H9 (cell line): ENCODE results near the gene CD7. TPM values are rescaled to one million over a fixed set of nuclear protein-coding genes. Genes with fewer than 3 reads are reported as not detected.

ENCODE experiments used
- DNase-seq: peaks from one replicate; pipeline ENCODE4 v3.0.0-alpha.2; 2017
- H2AFZ ChIP-seq: one replicate; pipeline ENCODE4 v1.6.1; 2013; ENCODE audit warnings: mild to moderate bottlenecking, low read length, control low read depth, moderate library complexity
- H2AK5ac ChIP-seq: 2 replicates; pipeline ENCODE4 v1.6.1; 2013; ENCODE audit warnings: low read length, control low read depth, mixed read lengths; ENCODE audit not compliant: insufficient read length
- H2BK120ac ChIP-seq: one replicate; pipeline ENCODE4 v1.6.1; 2013; ENCODE audit warnings: low read depth, mild to moderate bottlenecking, low read length, control low read depth, inconsistent platforms; ENCODE audit not compliant: poor library complexity, severe bottlenecking
- H2BK12ac ChIP-seq: 2 replicates; pipeline ENCODE4 v1.6.1; 2013; ENCODE audit warnings: low read length, control low read depth, mixed read lengths, low read depth; ENCODE audit not compliant: insufficient read length
- H2BK15ac ChIP-seq: 2 replicates; pipeline ENCODE4 v1.6.1; 2013; ENCODE audit warnings: low read depth, low read length, control low read depth
- H2BK20ac ChIP-seq: one replicate; pipeline ENCODE4 v1.6.1; 2013; ENCODE audit warnings: low read depth, mild to moderate bottlenecking, low read length, control low read depth, inconsistent platforms; ENCODE audit not compliant: poor library complexity, severe bottlenecking
- H2BK5ac ChIP-seq: 2 replicates; pipeline ENCODE4 v1.6.1; 2013; ENCODE audit warnings: low read length, control low read depth, mixed read lengths; ENCODE audit not compliant: insufficient read length
- H3K14ac ChIP-seq: 2 replicates; pipeline ENCODE4 v1.6.1; 2013; ENCODE audit warnings: low read length, control low read depth; ENCODE audit not compliant: insufficient read depth
- H3K18ac ChIP-seq: 2 replicates; pipeline ENCODE4 v1.6.1; 2013; ENCODE audit warnings: low read depth, mild to moderate bottlenecking, mixed read lengths, low read length, control low read depth; ENCODE audit not compliant: insufficient read length
- H3K23ac ChIP-seq: 2 replicates; pipeline ENCODE4 v1.6.1; 2013; ENCODE audit warnings: low read length, control low read depth, mixed read lengths, low read depth; ENCODE audit not compliant: insufficient read length
- H3K23me2 ChIP-seq: 2 replicates; pipeline ENCODE4 v1.6.1; 2013; ENCODE audit warnings: low read depth, mild to moderate bottlenecking, mixed read lengths, low read length, control low read depth; ENCODE audit not compliant: insufficient read length, poor library complexity, severe bottlenecking
- H3K27ac ChIP-seq: 2 replicates; pipeline ENCODE4 v1.5.1; 2013; ENCODE audit warnings: low read length, control low read depth, mixed read lengths, low read depth; ENCODE audit not compliant: insufficient read length
- H3K27me3 ChIP-seq: 2 replicates; pipeline ENCODE4 v1.6.1; 2013; ENCODE audit warnings: low read length, control low read depth, inconsistent platforms; ENCODE audit not compliant: insufficient read depth
- H3K4ac ChIP-seq: 2 replicates; pipeline ENCODE4 v1.6.1; 2013; ENCODE audit warnings: low read depth, mild to moderate bottlenecking, control low read depth, inconsistent platforms, low read length, moderate library complexity
- H3K4me1 ChIP-seq: 2 replicates; pipeline ENCODE4 v1.6.1; 2013; ENCODE audit warnings: low read length, control low read depth, inconsistent platforms; ENCODE audit not compliant: insufficient read depth
- H3K4me2 ChIP-seq: 2 replicates; pipeline ENCODE4 v1.6.1; 2013; ENCODE audit warnings: low read length, control low read depth, mixed read lengths; ENCODE audit not compliant: insufficient read length, insufficient read depth
- H3K56ac ChIP-seq: 2 replicates; pipeline ENCODE4 v1.6.1; 2013; ENCODE audit warnings: low read depth, mild to moderate bottlenecking, mixed read lengths, low read length, control low read depth; ENCODE audit not compliant: insufficient read length
- H3K79me1 ChIP-seq: 2 replicates; pipeline ENCODE4 v1.6.1; 2013; ENCODE audit warnings: low read depth, mild to moderate bottlenecking, moderate library complexity, low read length, control low read depth, inconsistent platforms; ENCODE audit not compliant: insufficient read depth, poor library complexity, severe bottlenecking
- H3K79me2 ChIP-seq: 2 replicates; pipeline ENCODE4 v1.6.1; 2013; ENCODE audit warnings: low read length, control low read depth, inconsistent platforms; ENCODE audit not compliant: insufficient read depth
- H3K9ac ChIP-seq: 2 replicates; pipeline ENCODE4 v1.6.1; 2013; ENCODE audit warnings: low read length, control low read depth, mixed read lengths; ENCODE audit not compliant: insufficient read length; ENCODE audit errors: extremely low read depth
- H3K9me3 ChIP-seq: one replicate; pipeline ENCODE4 v1.6.1; 2013; ENCODE audit warnings: low read depth, low read length, inconsistent platforms; ENCODE audit not compliant: control insufficient read depth
- H3T11ph ChIP-seq: one replicate; pipeline ENCODE4 v1.6.1; 2013; ENCODE audit warnings: mild to moderate bottlenecking, low read length, control low read depth, inconsistent platforms
- H4K20me1 ChIP-seq: one replicate; pipeline ENCODE4 v1.6.1; 2013; ENCODE audit not compliant: control insufficient read depth, insufficient read length, insufficient read depth
- H4K5ac ChIP-seq: 2 replicates; pipeline ENCODE4 v1.6.1; 2013; ENCODE audit warnings: low read depth, mild to moderate bottlenecking, mixed read lengths, low read length, control low read depth; ENCODE audit not compliant: insufficient read length
- H4K8ac ChIP-seq: replicated peaks from 2 replicates; pipeline ENCODE4 v1.6.1; 2013; ENCODE audit warnings: low read length, control low read depth, mixed read lengths, low read depth; ENCODE audit not compliant: insufficient read length
- H4K91ac ChIP-seq: 2 replicates; pipeline ENCODE4 v1.6.1; 2013; ENCODE audit warnings: low read depth, mild to moderate bottlenecking, moderate library complexity, mixed read lengths, low read length, control low read depth; ENCODE audit not compliant: insufficient read length
- H3K27ac Mint-ChIP-seq, 3 experiments: 2 replicates in 2 of 3; 3 replicates in 1 of 3; pipeline ENCODE4 v1.8.0; 2020 to 2021; ENCODE audit warnings: mixed read lengths in 3 of 3, mild to moderate bottlenecking in 1 of 3, moderate library complexity in 1 of 3
- H3K27me3 Mint-ChIP-seq: 2 replicates; pipeline ENCODE4 v1.8.0; 2021; ENCODE audit warnings: low read depth, mild to moderate bottlenecking, moderate library complexity, mixed read lengths
- H3K36me3 Mint-ChIP-seq, 3 experiments: 2 replicates in 2 of 3; 3 replicates in 1 of 3; pipeline ENCODE4 v1.8.0; 2020 to 2021; ENCODE audit warnings: low read depth in 3 of 3, mixed read lengths in 3 of 3; ENCODE audit not compliant: insufficient read depth in 1 of 3
- H3K4me1 Mint-ChIP-seq, 2 experiments: 2 replicates each; pipeline ENCODE4 v1.8.0; 2020; ENCODE audit warnings: mixed read lengths in 2 of 2
- H3K4me3 Mint-ChIP-seq, 2 experiments: 2 replicates in 1 of 2; 3 replicates in 1 of 2; pipeline ENCODE4 v1.8.0; 2020 to 2021; ENCODE audit warnings: mild to moderate bottlenecking in 2 of 2, mixed read lengths in 2 of 2, moderate library complexity in 1 of 2
- H3K9me3 Mint-ChIP-seq, 2 experiments: 2 replicates in 1 of 2; 3 replicates in 1 of 2; pipeline ENCODE4 v1.8.0; 2020; ENCODE audit warnings: mild to moderate bottlenecking in 2 of 2, mixed read lengths in 2 of 2, moderate library complexity in 1 of 2
- CTCF ChIP-seq: fragments of 200-600 bp; sonication (generic); conservative IDR thresholded peaks from 3 replicates; pipeline ENCODE4 v1.8.0; 2021; ENCODE audit warnings: antibody characterized with exemption, mild to moderate bottlenecking
- WGBS: extraction: QIAGEN DNeasy Blood & Tissue Kit; methylation state at CpG from one replicate; pipeline ENCODE4 v1.1.7; 2013; ENCODE audit warnings: missing lambda C conversion rate, low lambda C conversion rate, mixed read lengths; ENCODE audit not compliant: insufficient read length; ENCODE audit errors: extremely low coverage; 5-methylcytosine and 5-hydroxymethylcytosine counted together
- total RNA-seq: library from RNA; stranded (reverse); gene quantifications from 2 replicates; pipeline ENCODE4 v1.2.1, GENCODE V29; 2021

CD7 gene
- total RNA-seq, 1 experiment from 2014 or later, result 0.35 TPM

GRCh38 chr17:82343560-82343959 is 26.2 kb upstream of the CD7 start:
- Mint-ChIP-seq H3K27ac (no peak overlapping the region), H3K4me1 (peaks cover 13 to 20% of the 10 kb centered on the region in 2 experiments), H3K9me3 (peaks cover 14 to 15% of the 10 kb centered on the region in 2 experiments), H3K4me3 (no peak overlapping the region), H3K36me3 (peaks cover 3 to 8% (median 6%) of the 10 kb centered on the region in 3 experiments; a peak in 5 of 7 replicates), H3K27me3 (peaks cover 51% of the 10 kb centered on the region)
- Histone ChIP-seq H4K20me1 (no peaks in the 10 kb centered on the region), H3K79me2 (no peaks in the 10 kb centered on the region), H2BK15ac (no peak overlapping the region), H4K8ac (no peak overlapping the region), H3K18ac (no peak overlapping the region), H2BK20ac (no peak overlapping the region), H2AK5ac (no peak overlapping the region), H3K4me2 (no peak overlapping the region), H4K91ac (no peak overlapping the region), H3K79me1 (no peaks in the 10 kb centered on the region), H3K23ac (no peak overlapping the region), H2AFZ (no peak overlapping the region), H3K23me2 (peaks cover 2% of the 10 kb centered on the region), H4K5ac (no peak overlapping the region), H3K27me3 (no peaks in the 10 kb centered on the region; the same call in 1 of the 2 replicates), H3K9ac (no peak overlapping the region), H3T11ph (no peak overlapping the region), H2BK5ac (no peak overlapping the region), H2BK120ac (no peak overlapping the region), H3K56ac (no peak overlapping the region), H3K9me3 (no peaks in the 10 kb centered on the region), H3K4ac (no peak overlapping the region), H3K14ac (no peak overlapping the region), H3K4me1 (no peaks in the 10 kb centered on the region), H2BK12ac (no peak overlapping the region), H3K27ac (no peak overlapping the region)
- TF ChIP-seq CTCF, result no peak
- no peak for DNase-seq
- WGBS, result no CpG with 5 or more reads among the region's 5 CpGs
